ENCODE data around the gene TARM1. TPM values are rescaled to one million over a fixed set of nuclear protein-coding genes. Genes with fewer than 3 reads are reported as not detected.

Gene TARM1
- total RNA-seq, 1 donor, result not detected

- peak; percentile 49 for DNase-seq (ENCODE audit: low read depth)
Measured at GRCh38 chr19:54030895-54031586, 50.1 kb downstream of the TARM1 start.

GRCh38 chr19:54029930-54030490, 51.2 kb downstream of the TARM1 start:
- H3K4me3 ChIP-seq (ENCODE audit: low read depth, low read length), result no peak overlapping the region
- TF ChIP-seq CTCF (IDR thresholded peaks at IDR 0.05; ENCODE audit: insufficient read depth, low read depth, low read length), result peak; percentile 76
- DNase-seq (ENCODE audit: low read depth), result peak; percentile 78

More at GRCh38 chr19:54030895-54031586, 50.1 kb downstream of the TARM1 start:
- peak overlapping the region; percentile 34 for H3K4me3 ChIP-seq (ENCODE audit: low read depth, low read length)
- peak; percentile 75 for TF ChIP-seq CTCF (IDR thresholded peaks at IDR 0.05; ENCODE audit: insufficient read depth, low read depth, low read length)

- no peak for DNase-seq (ENCODE audit: low read depth)
- TF ChIP-seq CTCF (IDR thresholded peaks at IDR 0.05; ENCODE audit: insufficient read depth, low read depth, low read length), result no peak
- no peak overlapping the region for H3K4me3 ChIP-seq (ENCODE audit: low read depth, low read length)
Measured at GRCh38 chr19:54029301-54029700, 51.9 kb downstream of the TARM1 start.

- H3K4me3 ChIP-seq (ENCODE audit: low read depth, low read length), result no peak overlapping the region
- no peak for TF ChIP-seq CTCF (IDR thresholded peaks at IDR 0.05; ENCODE audit: insufficient read depth, low read depth, low read length)
- DNase-seq (ENCODE audit: low read depth), result no peak
Measured at GRCh38 chr19:54026656-54027055, 54.5 kb downstream of the TARM1 start.

GRCh38 chr19:54024660-54025059, 56.5 kb downstream of the TARM1 start:
- no peak for TF ChIP-seq CTCF (IDR thresholded peaks at IDR 0.05; ENCODE audit: insufficient read depth, low read depth, low read length)
- no peak overlapping the region for H3K4me3 ChIP-seq (ENCODE audit: low read depth, low read length)

GRCh38 chr19:54023191-54023590, 58.0 kb downstream of the TARM1 start:
- peak; percentile 93 for DNase-seq (ENCODE audit: low read depth)
- H3K4me3 ChIP-seq (ENCODE audit: low read depth, low read length), result no peak overlapping the region
- no peak for TF ChIP-seq CTCF (IDR thresholded peaks at IDR 0.05; ENCODE audit: insufficient read depth, low read depth, low read length)

More at GRCh38 chr19:54024660-54025059, 56.5 kb downstream of the TARM1 start:
- DNase-seq (ENCODE audit: low read depth), result no peak
